CD14-positive monocyte (primary cell): ENCODE data around the gene GAL3ST2. TPM values are rescaled to one million over a fixed set of nuclear protein-coding genes. Genes with fewer than 3 reads are reported as not detected.

Source experiments
- DNase-seq, 3 donors: peaks; one replicate each; pipeline ENCODE4 v3.0.0-alpha.2; 2011 to 2022
- H2AFZ ChIP-seq: 2 replicates; pipeline ENCODE4 v1.6.0; 2012; ENCODE audit warnings: mild to moderate bottlenecking, low read depth, low read length, inconsistent platforms; ENCODE audit not compliant: insufficient read depth, poor library complexity, severe bottlenecking
- H3K27ac ChIP-seq, 2 donors: 1 replicate in 1 of 2; 2 replicates in 1 of 2; pipeline ENCODE4 v1.5.1; 2012 to 2013; ENCODE audit warnings: low read length in 2 of 2, control low read depth in 1 of 2, inconsistent platforms in 1 of 2, low read depth in 1 of 2, mild to moderate bottlenecking in 1 of 2
- H3K27me3 ChIP-seq, 2 donors: one replicate each; pipeline versions ENCODE4 v1.6.0 to v1.6.1; 2011 to 2013; ENCODE audit warnings: low read length in 2 of 2; ENCODE audit not compliant: control insufficient read depth in 2 of 2, insufficient read depth in 2 of 2
- H3K36me3 ChIP-seq, 2 donors: replicated peaks in 1 of 2; 1 replicate in 1 of 2; 2 replicates in 1 of 2; pipeline versions ENCODE4 v1.5.1 to v1.6.1; 2012 to 2013; ENCODE audit warnings: low read length in 2 of 2, control low read depth in 1 of 2, inconsistent platforms in 1 of 2, mild to moderate bottlenecking in 1 of 2; ENCODE audit not compliant: insufficient read depth in 2 of 2, control insufficient read depth in 1 of 2
- H3K4me1 ChIP-seq, 2 donors: 1 replicate in 1 of 2; 2 replicates in 1 of 2; pipeline versions ENCODE4 v1.5.1 to v1.6.1; 2012 to 2013; ENCODE audit warnings: low read length in 2 of 2, control low read depth in 1 of 2, inconsistent platforms in 1 of 2, mild to moderate bottlenecking in 1 of 2, moderate library complexity in 1 of 2; ENCODE audit not compliant: insufficient read depth in 2 of 2, control insufficient read depth in 1 of 2
- H3K4me2 ChIP-seq: replicated peaks from 2 replicates; pipeline ENCODE3; 2012; ENCODE audit warnings: low read length, moderate library complexity, mild to moderate bottlenecking; ENCODE audit not compliant: poor library complexity, severe bottlenecking; ENCODE audit errors: extremely low read depth
- H3K4me3 ChIP-seq, 3 experiments: fragments of 200-600 bp in 1 of 3; sonication (generic) in 1 of 3; replicated peaks in 1 of 3; 1 replicate in 2 of 3; 2 replicates in 1 of 3; pipeline ENCODE4 v1.5.1; 2011 to 2013; ENCODE audit warnings: low read length in 3 of 3, mild to moderate bottlenecking in 3 of 3, control low read depth in 2 of 3, low read depth in 2 of 3, inconsistent platforms in 1 of 3, moderate library complexity in 1 of 3
- H3K79me2 ChIP-seq: 2 replicates; pipeline ENCODE4 v1.6.0; 2012; ENCODE audit warnings: mild to moderate bottlenecking, control low read depth, inconsistent platforms, low read length, moderate library complexity; ENCODE audit not compliant: insufficient read depth
- H3K9ac ChIP-seq: 2 replicates; pipeline ENCODE4 v1.6.0; 2017; ENCODE audit warnings: low read length, mild to moderate bottlenecking; ENCODE audit not compliant: insufficient read depth, poor library complexity, severe bottlenecking
- H3K9me3 ChIP-seq, 2 donors: replicated peaks in 1 of 2; 1 replicate in 1 of 2; 2 replicates in 1 of 2; pipeline versions ENCODE4 v1.5.1 to v1.6.1; 2012 to 2013; ENCODE audit warnings: low read length in 2 of 2, control low read depth in 1 of 2; ENCODE audit not compliant: control insufficient read depth in 1 of 2, insufficient read depth in 1 of 2
- H4K20me1 ChIP-seq: 2 replicates; pipeline ENCODE4 v1.6.0; 2012; ENCODE audit warnings: mild to moderate bottlenecking, low read length, control low read depth, moderate library complexity; ENCODE audit not compliant: insufficient read depth
- H3K27ac Mint-ChIP-seq, 7 donors: one replicate each; pipeline ENCODE4 v1.8.0; 2020; ENCODE audit warnings: mild to moderate bottlenecking in 7 of 7, mixed read lengths in 7 of 7, moderate library complexity in 6 of 7, inconsistent platforms in 2 of 7
- H3K27me3 Mint-ChIP-seq, 3 donors: one replicate each; pipeline ENCODE4 v1.8.0; 2021 to 2022; ENCODE audit warnings: low read depth in 3 of 3, mild to moderate bottlenecking in 3 of 3, mixed read lengths in 3 of 3, moderate library complexity in 3 of 3, inconsistent platforms in 1 of 3
- H3K36me3 Mint-ChIP-seq, 2 donors: one replicate each; pipeline ENCODE4 v1.8.0; 2020; ENCODE audit warnings: mixed read lengths in 2 of 2, inconsistent platforms in 1 of 2, mild to moderate bottlenecking in 1 of 2
- H3K4me1 Mint-ChIP-seq: one replicate; pipeline ENCODE4 v1.8.0; 2020; ENCODE audit warnings: mild to moderate bottlenecking, mixed read lengths
- H3K4me3 Mint-ChIP-seq, 2 donors: one replicate each; pipeline ENCODE4 v1.8.0; 2020; ENCODE audit warnings: mild to moderate bottlenecking in 2 of 2, mixed read lengths in 2 of 2, moderate library complexity in 1 of 2
- H3K9me3 Mint-ChIP-seq, 7 donors: one replicate each; pipeline ENCODE4 v1.8.0; 2020 to 2022; ENCODE audit warnings: mixed read lengths in 7 of 7, mild to moderate bottlenecking in 6 of 7, moderate library complexity in 6 of 7, inconsistent platforms in 2 of 7
- CTCF ChIP-seq: fragments of 200-600 bp; IDR thresholded peaks from one replicate; pipeline ENCODE4 v1.8.0; 2022; ENCODE audit warnings: antibody characterized with exemption, mild to moderate bottlenecking
- WGBS: methylation state at CpG from one replicate; pipeline ENCODE4 v1.1.5; 2013; ENCODE audit warnings: missing lambda C conversion rate; ENCODE audit not compliant: insufficient coverage; 5-methylcytosine and 5-hydroxymethylcytosine counted together
- intact Hi-C, 2 donors: fragments of 100-400 bp; cut with micrococcal nuclease; formaldehyde crosslinking; loops; one replicate each; pipeline versions ENCODE4 v1.15.0 to v1.15.1; 2023
- polyA plus RNA-seq, 3 donors: library from polyadenylated mRNA; depleted of rRNA in 1 of 3; unstranded in 2 of 3; stranded (reverse) in 1 of 3; fragments of 300-500 nt in 2 of 3; fragments of >200 nt in 1 of 3; fragmentation: Illumina TruSeq in 2 of 3; gene quantifications; 1 replicate in 2 of 3; 2 replicates in 1 of 3; pipeline ENCODE4 v1.2.3, GENCODE V29; 2012 to 2021

The GAL3ST2 gene
- polyA plus RNA-seq, 3 donors, result not detected

GRCh38 chr2:241751152-241751551 lies 25.5 kb upstream of the GAL3ST2 start:
- H3K27me3 ChIP-seq, result no peaks in the 10 kb centered on the region
- no peak overlapping the region for H3K27ac ChIP-seq
- no peak overlapping the region for H3K4me2 ChIP-seq
- no peaks in the 10 kb centered on the region for H4K20me1 ChIP-seq
- no peaks in the 10 kb centered on the region for H3K9me3 ChIP-seq
- no peaks in the 10 kb centered on the region for H3K4me1 Mint-ChIP-seq
- no peaks in the 10 kb centered on the region for H3K4me1 ChIP-seq
- no peak for TF ChIP-seq CTCF
- no peak for DNase-seq
- no peak overlapping the region for H3K4me3 Mint-ChIP-seq
- H3K27me3 Mint-ChIP-seq, result no peaks in the 10 kb centered on the region
- H2AFZ ChIP-seq, result no peak overlapping the region
- no peak overlapping the region for H3K4me3 ChIP-seq
- intact Hi-C loops, result no loop called here
- WGBS, result 90% methylated on average over 14 of the region's 15 CpGs
- peaks cover 28 to 29% of the 10 kb centered on the region in 2 donors for H3K36me3 ChIP-seq
- peaks cover 0 to under 1% (median 0%) of the 10 kb centered on the region in 7 donors for H3K9me3 Mint-ChIP-seq
- no peak overlapping the region for H3K27ac Mint-ChIP-seq
- no peaks in the 10 kb centered on the region for H3K79me2 ChIP-seq
- H3K9ac ChIP-seq, result no peak overlapping the region
- peaks cover 50 to 64% of the 10 kb centered on the region in 2 donors for H3K36me3 Mint-ChIP-seq

- H3K27ac ChIP-seq, result no peak overlapping the region
- WGBS, result 97% methylated on average over 13 of the region's 18 CpGs
- no peaks in the 10 kb centered on the region for H3K4me1 ChIP-seq
- intact Hi-C loops, result no loop called here
- Mint-ChIP-seq H3K27ac (no peak overlapping the region), H3K36me3 (peaks cover 49 to 67% of the 10 kb centered on the region in 2 donors), H3K4me1 (no peaks in the 10 kb centered on the region), H3K4me3 (no peak overlapping the region), H3K9me3 (peaks cover 0 to 2% (median 0%) of the 10 kb centered on the region in 7 donors), H3K27me3 (no peaks in the 10 kb centered on the region)
- no peak overlapping the region for H2AFZ ChIP-seq
- peaks cover 29 to 34% of the 10 kb centered on the region in 2 donors for H3K36me3 ChIP-seq
- H3K79me2 ChIP-seq, result no peaks in the 10 kb centered on the region
- no peak for DNase-seq
- H3K9me3 ChIP-seq, result no peaks in the 10 kb centered on the region
- no peak overlapping the region for H3K9ac ChIP-seq
- no peak overlapping the region for H3K4me2 ChIP-seq
- no peaks in the 10 kb centered on the region for H4K20me1 ChIP-seq
- no peak for TF ChIP-seq CTCF
- no peaks in the 10 kb centered on the region for H3K27me3 ChIP-seq
- H3K4me3 ChIP-seq, result no peak overlapping the region
These were observed 24.8 kb upstream of the GAL3ST2 start for GRCh38 chr2:241751776-241752175.
